ENCODE results near the gene HSPA1B. TPM values are rescaled to one million over a fixed set of nuclear protein-coding genes. Genes with fewer than 3 reads are reported as not detected.
A peak's percentile ranks its signal among the peaks of the same experiment; 100 is the strongest.

Gene HSPA1B
- polyA plus RNA-seq, 1 of the 3 experiments (the other 2 are of a cell fraction): 96.3 TPM

DNA sequence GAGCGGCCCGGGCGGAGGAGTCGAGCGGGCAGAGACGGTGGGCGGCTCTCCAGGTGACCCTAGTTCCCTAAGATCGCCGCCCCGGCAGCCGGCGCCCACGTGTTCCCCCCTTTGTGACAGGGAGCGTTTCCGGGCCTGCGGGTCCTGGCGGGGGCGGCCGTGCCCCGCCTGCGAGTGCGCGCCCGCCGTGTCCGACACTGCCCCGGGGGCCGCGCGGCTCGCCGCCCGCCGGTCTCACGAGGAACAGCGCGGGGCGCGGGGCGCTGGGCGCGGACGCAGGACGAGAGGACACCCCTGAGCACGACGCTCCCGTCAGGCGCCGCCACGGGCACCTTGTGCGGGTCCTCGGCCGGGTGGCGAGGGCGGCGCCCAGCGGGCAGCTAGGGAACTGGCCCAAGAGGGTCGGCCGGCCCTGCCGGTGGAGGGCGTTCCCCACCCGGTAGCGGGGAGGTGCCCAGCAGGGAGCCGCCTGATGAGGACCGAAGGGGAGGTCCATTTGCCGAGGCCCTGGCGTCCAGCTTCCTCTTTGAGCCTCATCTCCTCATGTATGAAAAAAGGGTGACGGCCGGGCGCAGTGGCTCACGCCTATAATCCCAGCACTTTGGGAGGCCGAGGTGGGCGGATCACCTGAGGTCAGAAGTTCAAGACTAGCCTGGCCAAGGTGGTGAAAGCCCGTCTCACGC is 31.8 kb upstream of the HSPA1B start, which contains the start of gene VARS1 (continued):
- TF ChIP-seq, protein P1, sequence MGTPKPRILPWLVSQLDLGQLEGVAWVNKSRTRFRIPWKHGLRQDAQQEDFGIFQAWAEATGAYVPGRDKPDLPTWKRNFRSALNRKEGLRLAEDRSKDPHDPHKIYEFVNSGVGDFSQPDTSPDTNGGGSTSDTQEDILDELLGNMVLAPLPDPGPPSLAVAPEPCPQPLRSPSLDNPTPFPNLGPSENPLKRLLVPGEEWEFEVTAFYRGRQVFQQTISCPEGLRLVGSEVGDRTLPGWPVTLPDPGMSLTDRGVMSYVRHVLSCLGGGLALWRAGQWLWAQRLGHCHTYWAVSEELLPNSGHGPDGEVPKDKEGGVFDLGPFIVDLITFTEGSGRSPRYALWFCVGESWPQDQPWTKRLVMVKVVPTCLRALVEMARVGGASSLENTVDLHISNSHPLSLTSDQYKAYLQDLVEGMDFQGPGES (IDR thresholded peaks at IDR 0.05; ENCODE audit: low read depth, low read length): no peak
- TF ChIP-seq YY1 (IDR thresholded peaks at IDR 0.05; ENCODE audit: low read depth) (no peak), RFX5 (IDR thresholded peaks at IDR 0.05; ENCODE audit: low read length) (no peak), TCF12 (IDR thresholded peaks at IDR 0.05) (no peak), FOXM1 (IDR thresholded peaks at IDR 0.05; ENCODE audit: low read depth) (no peak), TEAD4 (IDR thresholded peaks at IDR 0.05; ENCODE audit: borderline replicate concordance, insufficient read depth) (no peak), MXI1 (IDR thresholded peaks at IDR 0.05; ENCODE audit: low read depth, low read length) (peak; percentile 99)
- TF ChIP-seq, protein P2, sequence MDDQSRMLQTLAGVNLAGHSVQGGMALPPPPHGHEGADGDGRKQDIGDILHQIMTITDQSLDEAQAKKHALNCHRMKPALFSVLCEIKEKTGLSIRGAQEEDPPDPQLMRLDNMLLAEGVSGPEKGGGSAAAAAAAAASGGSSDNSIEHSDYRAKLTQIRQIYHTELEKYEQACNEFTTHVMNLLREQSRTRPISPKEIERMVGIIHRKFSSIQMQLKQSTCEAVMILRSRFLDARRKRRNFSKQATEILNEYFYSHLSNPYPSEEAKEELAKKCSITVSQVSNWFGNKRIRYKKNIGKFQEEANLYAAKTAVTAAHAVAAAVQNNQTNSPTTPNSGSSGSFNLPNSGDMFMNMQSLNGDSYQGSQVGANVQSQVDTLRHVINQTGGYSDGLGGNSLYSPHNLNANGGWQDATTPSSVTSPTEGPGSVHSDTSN (IDR thresholded peaks at IDR 0.05): no peak
- TF ChIP-seq, protein P3, sequence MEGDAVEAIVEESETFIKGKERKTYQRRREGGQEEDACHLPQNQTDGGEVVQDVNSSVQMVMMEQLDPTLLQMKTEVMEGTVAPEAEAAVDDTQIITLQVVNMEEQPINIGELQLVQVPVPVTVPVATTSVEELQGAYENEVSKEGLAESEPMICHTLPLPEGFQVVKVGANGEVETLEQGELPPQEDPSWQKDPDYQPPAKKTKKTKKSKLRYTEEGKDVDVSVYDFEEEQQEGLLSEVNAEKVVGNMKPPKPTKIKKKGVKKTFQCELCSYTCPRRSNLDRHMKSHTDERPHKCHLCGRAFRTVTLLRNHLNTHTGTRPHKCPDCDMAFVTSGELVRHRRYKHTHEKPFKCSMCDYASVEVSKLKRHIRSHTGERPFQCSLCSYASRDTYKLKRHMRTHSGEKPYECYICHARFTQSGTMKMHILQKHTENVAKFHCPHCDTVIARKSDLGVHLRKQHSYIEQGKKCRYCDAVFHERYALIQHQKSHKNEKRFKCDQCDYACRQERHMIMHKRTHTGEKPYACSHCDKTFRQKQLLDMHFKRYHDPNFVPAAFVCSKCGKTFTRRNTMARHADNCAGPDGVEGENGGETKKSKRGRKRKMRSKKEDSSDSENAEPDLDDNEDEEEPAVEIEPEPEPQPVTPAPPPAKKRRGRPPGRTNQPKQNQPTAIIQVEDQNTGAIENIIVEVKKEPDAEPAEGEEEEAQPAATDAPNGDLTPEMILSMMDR (IDR thresholded peaks at IDR 0.05): peak; percentile 66

DNA sequence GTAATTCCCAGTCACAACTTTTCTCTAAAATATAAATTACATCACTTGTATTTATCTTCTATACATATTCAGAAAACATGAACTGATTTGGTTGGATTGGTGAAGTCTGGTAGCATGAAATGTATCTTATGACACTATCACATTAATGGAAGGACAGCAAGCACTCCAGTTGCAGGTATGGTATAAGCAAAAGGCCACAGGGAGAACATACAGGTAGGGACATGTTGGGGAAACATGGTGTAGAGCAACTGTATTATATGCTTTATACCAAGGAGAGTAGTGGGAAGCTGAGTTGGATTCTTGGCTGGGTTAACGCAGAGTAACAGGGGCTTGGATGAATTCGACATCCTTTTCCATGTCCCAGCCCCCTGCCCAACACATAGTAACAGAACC is 30.5 kb upstream of the HSPA1B start:
- H3K9ac ChIP-seq: no peak overlapping the region
- no peaks in the 10 kb centered on the region for H4K20me1 ChIP-seq (ENCODE audit: insufficient read depth)
- ChIA-PET CTCF (interaction anchor here (1.0 to 2.8 kb wide), 6 partner anchors 9 to 199 kb away, joined by 3 to 37 read pairs (median 10); partner anchors contain the start of genes HSPA1A, HSPA1L, LSM2 and LY6G5B), POLR2A (interaction anchor here (1.4 to 1.5 kb wide), 2 partner anchors 10 to 18 kb away, joined by 7 read pairs; partner anchors contain the start of genes HSPA1A, HSPA1L and LSM2)
- peaks cover 39% of the 10 kb centered on the region for H3K79me2 ChIP-seq (ENCODE audit: insufficient read depth)
- H3K4me3 ChIP-seq (ENCODE audit: low read depth in 2 of 2, low read length in 1 of 2): no peak overlapping the region
- H3K4me1 ChIP-seq (ENCODE audit: control insufficient read depth in 1 of 2, insufficient read depth in 2 of 2, low read depth in 1 of 2, low read length in 1 of 2): peaks cover 3 to 12% of the 10 kb centered on the region in 2 experiments; a peak in 3 of 4 replicates
- H3F3A ChIP-seq (replicated peaks; ENCODE audit: insufficient read depth): peaks cover 20% of the 10 kb centered on the region
- no peak overlapping the region for H2AFZ ChIP-seq (ENCODE audit: low read depth)
- no peaks in the 10 kb centered on the region for H3K9me3 ChIP-seq
- 92% methylated on average over 2 of the region's 2 CpGs for WGBS (ENCODE audit: low lambda C conversion rate)
- no peaks in the 10 kb centered on the region for H3K9me2 ChIP-seq
- no peak overlapping the region for H3K4me2 ChIP-seq
- H3K36me3 ChIP-seq (replicated peaks in 1 of 2; ENCODE audit: control insufficient read depth in 1 of 2, insufficient read depth in 2 of 2, low read length in 1 of 2): peaks cover 8 to 14% of the 10 kb centered on the region in 2 experiments
- H3K27ac ChIP-seq (ENCODE audit: low read depth in 2 of 2, low read length in 1 of 2): peak overlapping the region in 1 of 2 experiments; percentile 1; a peak in 1 of 4 replicates
- DNase-seq: no peak
- H3K27me3 ChIP-seq (ENCODE audit: insufficient read depth): no peaks in the 10 kb centered on the region
- TF ChIP-seq, protein P4, sequence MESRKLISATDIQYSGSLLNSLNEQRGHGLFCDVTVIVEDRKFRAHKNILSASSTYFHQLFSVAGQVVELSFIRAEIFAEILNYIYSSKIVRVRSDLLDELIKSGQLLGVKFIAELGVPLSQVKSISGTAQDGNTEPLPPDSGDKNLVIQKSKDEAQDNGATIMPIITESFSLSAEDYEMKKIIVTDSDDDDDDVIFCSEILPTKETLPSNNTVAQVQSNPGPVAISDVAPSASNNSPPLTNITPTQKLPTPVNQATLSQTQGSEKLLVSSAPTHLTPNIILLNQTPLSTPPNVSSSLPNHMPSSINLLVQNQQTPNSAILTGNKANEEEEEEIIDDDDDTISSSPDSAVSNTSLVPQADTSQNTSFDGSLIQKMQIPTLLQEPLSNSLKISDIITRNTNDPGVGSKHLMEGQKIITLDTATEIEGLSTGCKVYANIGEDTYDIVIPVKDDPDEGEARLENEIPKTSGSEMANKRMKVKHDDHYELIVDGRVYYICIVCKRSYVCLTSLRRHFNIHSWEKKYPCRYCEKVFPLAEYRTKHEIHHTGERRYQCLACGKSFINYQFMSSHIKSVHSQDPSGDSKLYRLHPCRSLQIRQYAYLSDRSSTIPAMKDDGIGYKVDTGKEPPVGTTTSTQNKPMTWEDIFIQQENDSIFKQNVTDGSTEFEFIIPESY (IDR thresholded peaks at IDR 0.05; ENCODE audit: borderline replicate concordance, low read depth): no peak
- TF ChIP-seq, protein P5, sequence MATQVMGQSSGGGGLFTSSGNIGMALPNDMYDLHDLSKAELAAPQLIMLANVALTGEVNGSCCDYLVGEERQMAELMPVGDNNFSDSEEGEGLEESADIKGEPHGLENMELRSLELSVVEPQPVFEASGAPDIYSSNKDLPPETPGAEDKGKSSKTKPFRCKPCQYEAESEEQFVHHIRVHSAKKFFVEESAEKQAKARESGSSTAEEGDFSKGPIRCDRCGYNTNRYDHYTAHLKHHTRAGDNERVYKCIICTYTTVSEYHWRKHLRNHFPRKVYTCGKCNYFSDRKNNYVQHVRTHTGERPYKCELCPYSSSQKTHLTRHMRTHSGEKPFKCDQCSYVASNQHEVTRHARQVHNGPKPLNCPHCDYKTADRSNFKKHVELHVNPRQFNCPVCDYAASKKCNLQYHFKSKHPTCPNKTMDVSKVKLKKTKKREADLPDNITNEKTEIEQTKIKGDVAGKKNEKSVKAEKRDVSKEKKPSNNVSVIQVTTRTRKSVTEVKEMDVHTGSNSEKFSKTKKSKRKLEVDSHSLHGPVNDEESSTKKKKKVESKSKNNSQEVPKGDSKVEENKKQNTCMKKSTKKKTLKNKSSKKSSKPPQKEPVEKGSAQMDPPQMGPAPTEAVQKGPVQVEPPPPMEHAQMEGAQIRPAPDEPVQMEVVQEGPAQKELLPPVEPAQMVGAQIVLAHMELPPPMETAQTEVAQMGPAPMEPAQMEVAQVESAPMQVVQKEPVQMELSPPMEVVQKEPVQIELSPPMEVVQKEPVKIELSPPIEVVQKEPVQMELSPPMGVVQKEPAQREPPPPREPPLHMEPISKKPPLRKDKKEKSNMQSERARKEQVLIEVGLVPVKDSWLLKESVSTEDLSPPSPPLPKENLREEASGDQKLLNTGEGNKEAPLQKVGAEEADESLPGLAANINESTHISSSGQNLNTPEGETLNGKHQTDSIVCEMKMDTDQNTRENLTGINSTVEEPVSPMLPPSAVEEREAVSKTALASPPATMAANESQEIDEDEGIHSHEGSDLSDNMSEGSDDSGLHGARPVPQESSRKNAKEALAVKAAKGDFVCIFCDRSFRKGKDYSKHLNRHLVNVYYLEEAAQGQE (IDR thresholded peaks at IDR 0.05; ENCODE audit: low read depth, low read length): no peak
- TF ChIP-seq, protein P6, sequence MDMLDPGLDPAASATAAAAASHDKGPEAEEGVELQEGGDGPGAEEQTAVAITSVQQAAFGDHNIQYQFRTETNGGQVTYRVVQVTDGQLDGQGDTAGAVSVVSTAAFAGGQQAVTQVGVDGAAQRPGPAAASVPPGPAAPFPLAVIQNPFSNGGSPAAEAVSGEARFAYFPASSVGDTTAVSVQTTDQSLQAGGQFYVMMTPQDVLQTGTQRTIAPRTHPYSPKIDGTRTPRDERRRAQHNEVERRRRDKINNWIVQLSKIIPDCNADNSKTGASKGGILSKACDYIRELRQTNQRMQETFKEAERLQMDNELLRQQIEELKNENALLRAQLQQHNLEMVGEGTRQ (IDR thresholded peaks at IDR 0.05; ENCODE audit: borderline replicate concordance, low read depth, low read length): no peak
- TF ChIP-seq RCOR1 (IDR thresholded peaks at IDR 0.05; ENCODE audit: low read length): no peak
- no peak for TF ChIP-seq CHD2 (IDR thresholded peaks at IDR 0.05; ENCODE audit: low read length, partially characterized antibody)
- TF ChIP-seq, protein P7, sequence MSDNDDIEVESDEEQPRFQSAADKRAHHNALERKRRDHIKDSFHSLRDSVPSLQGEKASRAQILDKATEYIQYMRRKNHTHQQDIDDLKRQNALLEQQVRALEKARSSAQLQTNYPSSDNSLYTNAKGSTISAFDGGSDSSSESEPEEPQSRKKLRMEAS (IDR thresholded peaks at IDR 0.05; ENCODE audit: low read depth): no peak
- no peak for TF ChIP-seq FOXM1 (IDR thresholded peaks at IDR 0.05; ENCODE audit: low read depth)
- TF ChIP-seq, protein P8, sequence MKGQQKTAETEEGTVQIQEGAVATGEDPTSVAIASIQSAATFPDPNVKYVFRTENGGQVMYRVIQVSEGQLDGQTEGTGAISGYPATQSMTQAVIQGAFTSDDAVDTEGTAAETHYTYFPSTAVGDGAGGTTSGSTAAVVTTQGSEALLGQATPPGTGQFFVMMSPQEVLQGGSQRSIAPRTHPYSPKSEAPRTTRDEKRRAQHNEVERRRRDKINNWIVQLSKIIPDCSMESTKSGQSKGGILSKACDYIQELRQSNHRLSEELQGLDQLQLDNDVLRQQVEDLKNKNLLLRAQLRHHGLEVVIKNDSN (IDR thresholded peaks at IDR 0.05; ENCODE audit: borderline replicate concordance, low read depth): no peak
